IPS-NIHi7 (cell line): ENCODE data around the gene ZNF136.

Experiments
- DNase-seq: peaks from one replicate; pipeline ENCODE4 v3.0.0; 2012; ENCODE audit warnings: mixed read lengths; ENCODE audit errors: extremely low spot score

The ZNF136 gene

GRCh38 chr19:12194827-12195731 is 32.2 kb downstream of the ZNF136 start:
- DNase-seq, result peak; percentile 88

GRCh38 chr19:12198136-12198535 is 35.2 kb downstream of the ZNF136 start:
- no peak for DNase-seq

- DNase-seq, result no peak
These were observed 37.0 kb downstream of the ZNF136 start for GRCh38 chr19:12199757-12200419.

GRCh38 chr19:12202250-12202649 is 39.4 kb downstream of the ZNF136 start:
- DNase-seq, result peak; percentile 42

DNA sequence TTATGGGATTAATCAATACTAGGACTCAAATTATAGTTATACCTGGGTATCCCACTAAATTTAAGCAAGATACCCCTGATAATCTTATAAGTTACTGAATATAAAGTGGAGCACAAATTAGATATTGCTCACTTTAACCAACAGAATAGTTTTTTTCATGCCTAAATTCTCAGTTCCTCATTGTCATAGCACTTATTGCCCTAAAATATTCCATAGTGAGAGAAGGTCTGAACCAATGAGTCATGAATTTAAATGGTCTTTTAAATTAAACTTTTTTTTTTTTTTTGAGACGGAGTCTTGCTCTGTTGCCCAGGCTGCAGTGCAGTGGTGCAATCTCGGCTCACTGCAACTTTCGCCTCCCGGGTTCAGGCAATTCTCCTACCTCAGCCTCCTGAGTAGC is 42.4 kb downstream of the ZNF136 start:
- DNase-seq, result no peak

- DNase-seq, result no peak
These were observed 45.3 kb downstream of the ZNF136 start for GRCh38 chr19:12208221-12208620.

- DNase-seq, result no peak
These were observed 54.4 kb downstream of the ZNF136 start for GRCh38 chr19:12217332-12217731.

DNA sequence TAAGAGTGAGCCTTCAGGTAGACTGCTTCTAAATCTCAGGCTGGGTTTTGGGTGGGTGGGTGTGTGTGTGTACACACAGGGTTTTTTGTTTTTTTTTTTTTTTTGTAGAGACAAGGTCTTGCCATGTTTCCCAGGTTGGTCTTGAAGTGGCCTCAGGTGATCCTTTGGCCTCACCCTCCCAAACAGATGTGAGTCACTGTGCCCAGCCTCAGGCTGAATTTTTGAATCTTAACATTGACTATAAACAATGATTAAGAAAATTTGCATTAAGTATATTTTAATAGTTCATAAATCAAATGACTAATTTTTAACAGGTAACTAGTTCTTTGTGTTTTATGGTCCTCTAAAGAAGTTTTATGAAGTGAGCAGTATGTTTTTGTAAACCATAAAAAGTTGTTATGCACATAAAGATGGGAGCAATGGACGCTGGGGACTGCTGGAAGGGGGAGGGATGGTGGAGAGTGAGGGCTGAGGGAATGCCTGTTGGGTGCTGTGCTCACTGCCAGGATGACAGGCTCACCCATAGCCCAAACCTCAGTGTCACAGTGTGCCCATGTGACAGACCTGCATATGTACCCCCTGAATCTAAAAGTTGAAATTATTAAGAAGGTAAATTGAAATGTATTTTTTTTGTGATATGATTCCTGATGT is 60.2 kb downstream of the ZNF136 start:
- DNase-seq, result no peak

DNA sequence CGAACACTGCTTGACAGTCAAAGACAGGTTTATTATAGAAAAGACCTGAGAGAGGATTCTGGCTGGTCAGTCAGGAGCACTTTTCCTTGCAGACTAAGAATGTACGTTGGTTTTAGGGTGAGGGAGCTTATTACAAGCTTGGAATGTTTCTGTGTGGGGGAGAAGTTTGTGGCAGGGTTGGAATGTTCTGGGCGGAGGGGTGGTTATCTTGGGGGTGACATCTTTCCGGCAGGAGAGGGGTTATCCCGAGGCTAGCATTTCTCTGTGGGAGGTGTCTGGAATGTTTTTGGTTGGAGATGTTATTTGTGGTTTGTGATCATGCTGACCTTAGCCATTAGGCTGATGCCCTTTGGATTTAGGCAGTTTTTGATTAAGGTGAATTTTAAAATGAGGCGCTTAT is 61.8 kb downstream of the ZNF136 start:
- DNase-seq, result no peak

GRCh38 chr19:12229990-12230389 is 67.1 kb downstream of the ZNF136 start:
- no peak for DNase-seq

- DNase-seq, result no peak
These were observed 68.1 kb downstream of the ZNF136 start for GRCh38 chr19:12230751-12231733.

DNA sequence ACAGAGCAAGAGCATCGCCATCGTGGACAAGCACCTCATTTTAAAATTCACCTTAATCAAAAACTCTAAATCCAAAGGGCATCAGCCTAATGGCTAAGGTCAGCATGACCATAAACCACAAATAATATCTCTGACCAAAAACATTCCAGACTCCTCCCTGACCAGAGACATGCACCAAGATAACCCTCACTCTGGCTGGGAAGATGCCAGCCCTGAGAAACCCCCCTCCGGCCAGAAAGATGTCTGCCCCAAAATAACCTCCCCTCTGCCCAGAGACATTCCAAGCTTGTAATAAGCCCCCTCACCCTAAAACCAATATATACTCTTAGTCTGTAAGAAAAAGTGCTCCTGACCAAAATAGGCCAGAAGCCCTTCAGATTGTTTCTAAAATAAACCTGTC is 70.1 kb downstream of the ZNF136 start:
- DNase-seq, result no peak

GRCh38 chr19:12237143-12237839 is 74.4 kb downstream of the ZNF136 start:
- peak; percentile 15 for DNase-seq
